Measurements from ENCODE around the gene ZNF749. TPM values are rescaled to one million over a fixed set of nuclear protein-coding genes. Genes with fewer than 3 reads are reported as not detected.

Gene ZNF749
- total RNA-seq, 4 donors from 2014 or later = 8.3 to 15.5 (median 13.5) TPM

DNA sequence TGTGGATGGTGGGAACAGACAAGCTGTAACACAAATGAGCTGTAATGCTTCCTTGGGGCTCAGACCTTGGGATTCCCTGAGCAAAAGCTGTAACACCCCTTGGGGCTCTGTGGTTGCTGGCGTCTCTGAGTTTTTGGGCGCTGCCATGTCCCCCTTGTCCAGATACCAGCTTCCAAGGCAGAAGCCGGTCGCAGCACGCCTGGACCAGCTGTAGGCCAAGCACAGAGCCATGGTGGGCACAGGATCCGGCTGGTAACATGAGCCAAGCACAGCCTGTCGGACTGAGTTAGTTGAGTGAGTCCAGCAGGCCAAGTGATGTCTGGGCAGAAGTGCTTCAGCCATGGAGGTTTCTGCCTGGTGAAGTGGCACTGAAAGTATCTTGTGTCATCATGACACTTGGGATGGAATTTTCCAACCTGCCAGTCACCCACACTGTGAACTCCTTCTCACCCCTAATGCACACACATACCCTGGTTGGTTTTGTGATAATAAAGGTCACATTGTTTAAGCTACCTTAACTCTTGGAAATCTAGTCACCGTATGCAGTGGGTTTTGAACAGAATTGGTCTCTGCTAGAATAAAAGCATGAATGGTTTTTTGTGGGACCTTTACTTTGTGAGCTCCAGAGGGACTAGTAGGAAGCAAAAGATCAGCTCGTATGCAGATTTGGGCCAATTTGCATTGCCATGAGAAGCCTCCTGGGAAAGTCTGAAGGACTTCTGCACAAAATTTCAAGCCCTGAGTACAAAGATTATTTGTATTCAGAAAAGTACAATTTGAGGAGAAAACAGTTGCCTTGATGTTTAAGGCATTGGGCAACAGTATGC, 31.2 kb upstream of the ZNF749 start:
- Histone ChIP-seq H3K36me3 (peaks cover 23% of the 10 kb centered on the region), H3K4me1 (no peaks in the 10 kb centered on the region), H3K27ac (no peak overlapping the region), H3K9me3 (no peaks in the 10 kb centered on the region), H3K4me3 (no peak overlapping the region), H3K27me3 (no peaks in the 10 kb centered on the region)
- WGBS = 91% methylated on average over 7 of the region's 9 CpGs
- no peak for DNase-seq (ENCODE audit: low spot score in 2 of 2)
- TF ChIP-seq POLR2A (IDR thresholded peaks at IDR 0.05) = no peak

DNA sequence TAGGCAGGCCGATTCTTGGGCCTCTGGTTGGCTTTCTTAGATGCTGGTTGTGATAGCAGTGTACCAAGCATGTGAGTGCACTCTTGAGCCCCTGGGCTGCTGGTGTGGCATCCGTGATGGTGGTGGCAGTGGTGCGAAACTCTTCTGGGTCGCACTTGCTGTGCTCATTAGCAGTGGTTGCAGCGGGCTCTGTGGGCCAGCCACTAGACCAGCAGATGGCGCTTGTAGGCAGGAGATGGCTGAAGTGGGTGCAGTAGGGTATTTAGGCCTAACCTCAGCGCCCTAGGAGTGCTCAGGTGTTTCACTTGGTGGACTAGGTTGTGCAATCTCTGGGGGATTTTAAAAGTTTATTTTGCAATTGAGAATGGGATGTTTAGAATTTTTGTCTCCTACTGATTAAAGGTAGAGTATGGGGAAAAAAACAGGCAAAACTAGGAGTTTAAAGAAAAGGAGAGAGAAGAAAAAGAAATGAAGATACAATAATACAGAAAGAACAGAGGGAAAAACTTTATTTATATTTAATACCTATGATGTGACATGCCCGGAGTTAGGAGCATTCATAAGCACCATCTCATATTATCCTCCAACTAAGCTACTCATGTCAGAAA, 28.5 kb upstream of the ZNF749 start:
- DNase-seq (ENCODE audit: low spot score in 2 of 2) = no peak
- TF ChIP-seq POLR2A (IDR thresholded peaks at IDR 0.05) = no peak
- TF ChIP-seq, protein P1, sequence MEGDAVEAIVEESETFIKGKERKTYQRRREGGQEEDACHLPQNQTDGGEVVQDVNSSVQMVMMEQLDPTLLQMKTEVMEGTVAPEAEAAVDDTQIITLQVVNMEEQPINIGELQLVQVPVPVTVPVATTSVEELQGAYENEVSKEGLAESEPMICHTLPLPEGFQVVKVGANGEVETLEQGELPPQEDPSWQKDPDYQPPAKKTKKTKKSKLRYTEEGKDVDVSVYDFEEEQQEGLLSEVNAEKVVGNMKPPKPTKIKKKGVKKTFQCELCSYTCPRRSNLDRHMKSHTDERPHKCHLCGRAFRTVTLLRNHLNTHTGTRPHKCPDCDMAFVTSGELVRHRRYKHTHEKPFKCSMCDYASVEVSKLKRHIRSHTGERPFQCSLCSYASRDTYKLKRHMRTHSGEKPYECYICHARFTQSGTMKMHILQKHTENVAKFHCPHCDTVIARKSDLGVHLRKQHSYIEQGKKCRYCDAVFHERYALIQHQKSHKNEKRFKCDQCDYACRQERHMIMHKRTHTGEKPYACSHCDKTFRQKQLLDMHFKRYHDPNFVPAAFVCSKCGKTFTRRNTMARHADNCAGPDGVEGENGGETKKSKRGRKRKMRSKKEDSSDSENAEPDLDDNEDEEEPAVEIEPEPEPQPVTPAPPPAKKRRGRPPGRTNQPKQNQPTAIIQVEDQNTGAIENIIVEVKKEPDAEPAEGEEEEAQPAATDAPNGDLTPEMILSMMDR (IDR thresholded peaks at IDR 0.05) = peak; percentile 36 to 59
- Histone ChIP-seq H3K9me3 (no peaks in the 10 kb centered on the region), H3K4me3 (no peak overlapping the region), H3K27ac (no peak overlapping the region), H3K4me1 (peaks cover 7% of the 10 kb centered on the region), H3K36me3 (no peaks in the 10 kb centered on the region), H3K27me3 (no peaks in the 10 kb centered on the region)
- WGBS = 17% methylated on average over 4 of the region's 8 CpGs

DNA sequence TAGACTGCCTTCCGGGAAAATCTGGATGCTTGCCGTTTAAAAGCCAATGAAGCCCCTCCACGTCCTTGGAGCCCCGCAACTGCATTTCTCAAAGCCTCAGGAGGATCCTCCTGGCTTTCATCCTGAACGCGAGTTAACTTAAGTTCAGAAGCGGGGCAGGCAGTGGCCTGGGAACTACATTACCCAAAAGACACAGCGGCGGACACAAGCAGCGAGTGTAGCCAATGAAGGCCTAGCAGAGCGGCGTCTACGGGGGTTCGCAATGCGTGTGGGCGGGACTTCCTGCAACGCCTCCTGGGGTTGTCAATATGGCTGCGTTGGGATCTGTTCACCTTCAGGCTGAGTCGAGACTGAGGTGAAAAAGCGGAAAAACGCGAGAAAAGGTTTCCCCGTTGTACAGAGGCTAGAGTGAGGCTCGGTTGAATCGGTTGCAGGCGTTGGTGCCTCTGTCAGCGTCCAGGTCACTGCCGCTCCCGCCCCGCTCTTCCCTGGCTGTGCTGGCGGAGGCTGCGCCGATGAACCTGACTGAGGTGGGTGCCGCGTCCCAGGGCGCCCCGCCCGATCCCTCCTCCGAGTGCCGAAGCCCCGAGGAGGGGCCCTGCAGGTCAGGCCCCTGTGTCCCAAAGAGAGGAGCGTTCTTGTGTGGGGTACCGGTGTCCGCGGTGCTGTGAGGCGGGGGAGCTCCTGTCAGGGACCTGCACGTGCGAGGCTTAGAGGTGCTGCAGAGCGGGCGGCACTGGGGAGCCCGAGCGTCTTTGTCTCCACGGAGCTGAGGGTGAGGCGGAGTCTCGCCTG, 24.1 kb upstream of the ZNF749 start, which contains the start of gene ZNF17:
Gene ZNF17 (plus strand): TSS at position 285 of the 795 bp plus-strand sequence. CDS start 2,455 bp downstream, outside the sequence.
- peaks cover 23% of the 10 kb centered on the region for H3K36me3 ChIP-seq
- DNase-seq (ENCODE audit: low spot score in 2 of 2) = peak; percentile 95 to 97
- H3K4me3 ChIP-seq = peak within 1 kb of the TSS; percentile 94
- peak within 1 kb of the TSS; percentile 69 for H3K27ac ChIP-seq
- H3K9me3 ChIP-seq = no peaks in the 10 kb centered on the region
- no peaks in the 10 kb centered on the region for H3K27me3 ChIP-seq
- under 1% methylated on average over 37 of the region's 55 CpGs for WGBS
- peaks cover 17% of the 10 kb centered on the region for H3K4me1 ChIP-seq
- TF ChIP-seq POLR2A (IDR thresholded peaks at IDR 0.05) = no peak
- TF ChIP-seq EP300 (IDR thresholded peaks at IDR 0.05) = no peak
- TF ChIP-seq, protein P1 (IDR thresholded peaks at IDR 0.05) = no peak
- TF ChIP-seq POLR2AphosphoS5 (IDR thresholded peaks at IDR 0.05) = no peak

DNA sequence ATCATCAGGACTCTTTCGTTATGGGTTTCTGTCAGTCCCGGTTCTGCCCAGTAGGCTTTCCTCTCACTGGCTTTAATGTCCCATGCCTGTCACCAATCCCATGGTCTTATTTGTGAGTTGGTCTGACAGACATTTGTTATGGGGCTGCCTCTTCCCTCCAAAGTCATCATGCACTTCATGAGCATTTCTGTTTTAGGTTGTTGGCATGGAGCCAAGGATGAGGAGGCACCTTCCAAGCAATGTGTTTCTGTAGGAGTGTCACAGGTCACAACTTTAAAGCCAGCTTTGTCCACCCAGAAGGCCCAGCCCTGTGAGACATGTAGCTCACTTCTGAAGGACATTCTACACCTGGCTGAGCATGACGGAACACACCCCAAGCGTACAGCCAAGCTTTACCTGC, 15.7 kb upstream of the ZNF749 start:
- no peak for DNase-seq (ENCODE audit: low spot score in 2 of 2)
- Histone ChIP-seq H3K27ac (no peak overlapping the region), H3K4me1 (no peaks in the 10 kb centered on the region), H3K4me3 (no peak overlapping the region), H3K9me3 (peaks cover 29% of the 10 kb centered on the region), H3K27me3 (no peaks in the 10 kb centered on the region), H3K36me3 (peaks cover 75% of the 10 kb centered on the region)
- TF ChIP-seq, protein P1 (IDR thresholded peaks at IDR 0.05) = no peak
- TF ChIP-seq EP300 (IDR thresholded peaks at IDR 0.05) (no peak), POLR2A (IDR thresholded peaks at IDR 0.05) (no peak), POLR2AphosphoS5 (IDR thresholded peaks at IDR 0.05) (no peak)
- WGBS = 100% methylated on average over 3 of the region's 4 CpGs

DNA sequence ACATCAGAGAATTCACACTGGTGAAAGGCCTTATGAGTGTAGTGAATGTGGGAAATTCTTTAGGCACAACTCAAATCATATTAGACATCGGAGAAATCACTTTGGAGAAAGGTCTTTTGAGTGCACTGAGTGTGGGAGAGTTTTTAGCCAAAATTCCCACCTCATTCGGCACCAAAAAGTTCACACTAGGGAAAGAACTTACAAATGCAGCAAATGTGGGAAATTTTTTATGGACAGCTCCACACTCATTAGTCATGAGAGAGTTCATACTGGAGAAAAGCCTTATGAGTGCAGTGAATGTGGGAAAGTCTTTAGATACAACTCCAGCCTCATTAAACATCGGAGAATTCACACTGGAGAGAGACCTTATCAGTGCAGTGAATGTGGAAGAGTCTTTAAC, 14.1 kb upstream of the ZNF749 start:
- peaks cover 35% of the 10 kb centered on the region for H3K9me3 ChIP-seq
- peaks cover 62% of the 10 kb centered on the region for H3K36me3 ChIP-seq
- no peak for DNase-seq (ENCODE audit: low spot score in 2 of 2)
- 96% methylated on average over 3 of the region's 3 CpGs for WGBS
- no peaks in the 10 kb centered on the region for H3K4me1 ChIP-seq
- H3K4me3 ChIP-seq = no peak overlapping the region
- no peak overlapping the region for H3K27ac ChIP-seq
- no peaks in the 10 kb centered on the region for H3K27me3 ChIP-seq
- TF ChIP-seq POLR2A (IDR thresholded peaks at IDR 0.05) = no peak
- no peak for TF ChIP-seq POLR2AphosphoS5 (IDR thresholded peaks at IDR 0.05)
- TF ChIP-seq EP300 (IDR thresholded peaks at IDR 0.05) = no peak
- TF ChIP-seq, protein P1 (IDR thresholded peaks at IDR 0.05) = no peak

Measured in suprapubic skin (tissue), 4 donors.